Stimulated activated CD8-positive, alpha-beta memory T cell treated with anti-CD3 and anti-CD28 coated beads, Interleukin-7, amount 100 ng/mL, for 1 hour (primary cell): ENCODE results near the gene LPGAT1.

ENCODE experiments used
- DNase-seq, 2 donors: peaks; one replicate each; pipeline ENCODE4 v3.0.0-alpha.2; 2020; ENCODE audit warnings: low read depth in 2 of 2

The LPGAT1 gene

GRCh38 chr1:211828584-211829342 lies 1.8 kb downstream of the LPGAT1 start:
- no peak for DNase-seq

DNA sequence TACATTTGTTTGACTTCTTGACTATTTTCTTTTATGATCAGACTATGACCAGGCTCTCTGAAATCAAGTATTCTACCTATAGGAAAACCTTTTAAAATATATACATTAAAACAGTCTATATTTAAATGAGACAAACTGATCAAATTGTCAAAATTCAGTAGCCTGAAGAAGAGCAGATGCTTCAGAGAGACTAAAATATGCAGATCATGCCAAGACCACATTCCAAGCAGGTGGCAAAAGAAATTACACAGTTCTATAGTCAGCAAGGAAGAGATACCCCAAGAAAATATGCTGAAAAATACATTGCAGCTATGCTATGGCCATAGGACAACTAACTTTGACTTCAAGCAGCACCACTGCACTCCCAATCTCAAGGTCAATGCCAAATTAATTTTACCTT lies 3.5 kb downstream of the LPGAT1 start:
- DNase-seq: no peak

DNA sequence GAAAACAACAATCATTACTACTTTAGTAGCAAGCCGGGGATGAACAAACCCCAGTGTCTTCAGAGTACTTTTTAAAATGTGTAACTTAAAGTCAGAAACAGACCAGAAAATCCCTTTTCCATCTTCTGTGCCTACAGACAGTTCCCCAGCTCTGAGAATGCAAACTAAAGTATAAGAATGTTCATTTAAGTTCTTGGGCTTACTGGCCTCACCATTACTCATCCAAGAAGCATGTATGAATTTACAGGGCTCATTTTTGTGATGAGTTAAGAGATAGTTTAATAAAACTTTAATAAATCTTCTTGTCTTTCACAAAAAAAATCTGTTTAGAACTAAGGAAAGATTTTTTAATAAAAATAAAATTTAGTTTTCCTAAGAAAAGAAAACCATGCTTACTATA lies 4.6 kb downstream of the LPGAT1 start:
- DNase-seq: no peak

DNA sequence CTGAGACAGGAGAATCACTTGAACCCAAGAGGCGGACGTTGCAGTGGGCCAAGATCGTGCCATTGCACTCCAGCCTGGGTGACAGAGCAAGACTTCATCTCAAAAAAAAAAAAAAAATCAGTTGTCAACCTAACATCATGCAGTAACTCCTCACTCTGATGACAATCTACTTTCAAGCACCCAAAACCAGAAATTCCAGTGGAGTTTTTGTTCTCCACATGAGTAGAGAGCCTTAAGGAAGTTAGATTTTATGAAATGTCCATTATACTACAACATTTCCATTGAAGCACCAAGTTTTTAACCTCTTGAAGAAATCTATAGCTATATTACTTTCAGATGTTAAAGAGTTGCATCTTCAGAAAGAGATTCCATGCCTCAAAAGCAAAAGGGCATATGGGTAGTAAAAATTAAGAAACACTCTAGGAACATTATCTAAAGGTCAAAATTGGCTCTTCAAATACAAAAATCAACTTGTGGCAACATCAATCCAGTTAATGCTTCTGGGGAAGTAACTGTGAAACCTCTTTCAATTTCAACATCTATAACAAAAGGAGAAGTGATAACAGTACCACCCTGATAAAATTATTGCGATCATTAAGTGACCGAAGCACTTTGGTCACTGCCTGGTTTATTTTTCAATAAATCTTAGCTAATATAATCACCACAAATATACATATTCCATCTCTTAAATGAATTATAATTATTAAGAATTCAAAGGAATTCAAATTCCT lies 7.7 kb downstream of the LPGAT1 start:
- DNase-seq: no peak

- no peak for DNase-seq
Measured at GRCh38 chr1:211816586-211816985, 14.0 kb downstream of the LPGAT1 start.

DNA sequence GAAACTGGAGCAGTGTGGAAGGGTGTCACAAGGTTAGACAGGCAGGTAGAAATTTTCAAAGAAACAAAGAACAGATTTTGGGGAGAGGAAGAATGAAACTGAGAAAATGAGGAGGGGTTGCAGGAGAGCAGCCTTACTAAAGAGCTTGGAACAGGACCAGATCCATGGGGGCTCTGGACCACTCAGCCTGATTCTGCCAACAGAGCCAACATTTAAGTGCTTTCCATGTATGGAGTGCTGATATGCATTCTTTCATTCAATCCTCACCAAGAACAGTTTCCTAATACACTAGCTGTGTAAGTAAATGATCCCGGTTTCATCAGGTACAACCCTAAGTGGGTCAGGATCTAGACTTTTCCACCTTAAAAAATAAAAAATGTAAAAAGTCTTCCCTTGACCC lies 16.2 kb downstream of the LPGAT1 start:
- DNase-seq: no peak

DNA sequence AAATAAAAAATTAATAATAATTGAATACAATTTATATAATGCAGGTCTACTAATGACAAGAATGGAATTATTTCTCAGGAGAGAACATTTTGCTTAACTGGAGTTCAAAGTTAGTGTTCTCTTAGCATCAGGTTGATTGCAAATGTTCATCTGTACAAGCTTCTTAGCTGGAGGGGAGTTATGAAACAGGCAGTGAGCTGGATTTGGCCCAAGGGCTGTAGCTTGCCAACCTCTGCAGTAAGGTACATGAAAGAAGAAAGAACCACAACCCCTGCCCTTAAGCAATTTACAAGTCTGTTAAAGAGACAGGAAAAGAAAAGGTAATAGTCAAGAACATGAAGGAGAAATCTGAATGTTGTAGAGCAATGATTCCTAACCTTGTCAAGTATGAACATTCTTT lies 17.0 kb downstream of the LPGAT1 start:
- DNase-seq: no peak

DNA sequence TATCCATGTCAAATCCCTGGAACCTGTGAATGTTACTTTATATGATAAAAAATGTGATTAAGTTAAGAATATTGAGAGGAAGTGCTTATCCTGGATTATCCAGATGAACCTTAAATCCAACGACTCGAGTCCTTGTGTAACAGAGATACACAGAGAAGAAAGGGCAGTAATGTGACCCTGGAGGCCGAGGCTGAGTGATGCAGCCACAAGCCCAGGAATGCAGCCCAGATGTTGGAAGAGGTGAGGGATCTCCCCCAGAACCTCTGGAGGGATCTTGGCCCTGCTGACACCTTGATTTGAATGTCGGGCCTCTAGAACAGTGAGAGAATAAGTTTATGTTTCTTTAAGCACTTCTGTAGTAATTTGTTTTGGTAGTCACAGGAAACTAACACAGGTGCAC lies 18.0 kb downstream of the LPGAT1 start:
- no peak for DNase-seq

GRCh38 chr1:211811848-211812247 lies 18.7 kb downstream of the LPGAT1 start:
- no peak for DNase-seq

GRCh38 chr1:211811126-211811525 lies 19.4 kb downstream of the LPGAT1 start:
- DNase-seq: no peak

DNA sequence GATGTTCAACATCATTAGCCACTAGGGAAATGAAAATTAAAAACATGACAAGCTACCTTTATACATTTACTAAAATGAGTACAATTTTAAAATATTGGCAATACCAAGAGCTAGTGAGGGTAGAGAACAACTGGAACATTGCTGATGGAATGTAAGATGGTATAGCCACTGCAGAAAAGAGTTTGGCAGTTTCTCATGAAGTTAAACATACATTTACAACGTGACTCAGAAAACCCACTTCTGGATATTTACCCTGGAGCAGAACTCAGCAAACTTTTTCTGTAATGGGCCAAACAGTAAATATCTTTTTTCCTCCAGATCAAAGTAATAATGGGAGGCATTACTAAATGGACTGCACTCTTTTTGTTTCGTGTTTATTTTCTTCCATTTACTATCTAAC lies 22.1 kb downstream of the LPGAT1 start:
- DNase-seq: no peak

DNA sequence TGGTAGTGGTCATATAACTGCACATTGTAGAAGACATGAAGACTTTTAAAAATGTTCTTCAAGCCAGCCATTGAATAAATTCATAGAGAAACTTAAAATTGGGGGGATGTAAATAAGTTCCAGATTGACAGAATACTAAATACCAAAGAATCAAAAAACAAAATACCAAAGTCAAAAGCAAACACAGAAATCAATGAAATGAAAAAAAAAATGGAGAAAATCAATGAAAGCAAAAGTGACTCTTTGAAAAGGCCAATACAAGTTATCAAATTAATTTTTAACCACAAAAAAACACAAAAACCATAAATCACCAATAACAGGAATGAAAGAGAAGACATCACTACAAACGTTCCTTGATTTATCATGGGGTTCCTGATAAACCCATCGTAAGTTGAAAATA lies 25.6 kb downstream of the LPGAT1 start:
- DNase-seq: no peak

DNA sequence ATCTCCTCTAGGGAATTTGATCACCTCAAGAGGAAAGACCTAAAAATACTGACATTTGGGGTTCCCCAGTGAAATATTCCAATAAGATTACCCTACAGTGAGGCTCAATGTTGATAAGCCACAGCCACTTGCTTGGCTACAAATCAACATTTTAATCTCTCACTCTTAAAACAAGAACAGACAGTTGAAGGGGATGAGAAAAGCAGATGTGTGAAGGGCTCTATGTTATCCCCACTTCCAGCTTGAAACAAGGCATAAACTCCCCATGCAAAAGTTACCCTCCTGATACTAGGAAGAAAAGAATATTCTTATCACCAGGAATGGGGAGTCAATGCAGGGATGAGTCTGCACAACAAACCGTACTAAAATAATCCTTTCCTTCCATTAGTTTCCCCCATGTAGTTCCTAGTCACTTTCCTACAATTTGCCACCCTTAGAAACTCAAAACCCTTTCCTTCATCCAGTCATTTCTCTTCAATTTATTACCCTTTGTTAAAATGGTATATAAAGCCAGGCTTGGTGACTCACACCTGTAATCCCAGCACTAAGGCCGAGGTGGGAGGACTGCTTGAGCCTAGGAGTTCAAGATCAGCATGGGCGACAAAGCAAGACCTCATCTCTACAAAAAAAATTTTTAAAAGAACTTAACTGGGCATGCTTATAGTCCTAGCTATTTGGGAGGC lies 29.5 kb downstream of the LPGAT1 start:
- DNase-seq: no peak

DNA sequence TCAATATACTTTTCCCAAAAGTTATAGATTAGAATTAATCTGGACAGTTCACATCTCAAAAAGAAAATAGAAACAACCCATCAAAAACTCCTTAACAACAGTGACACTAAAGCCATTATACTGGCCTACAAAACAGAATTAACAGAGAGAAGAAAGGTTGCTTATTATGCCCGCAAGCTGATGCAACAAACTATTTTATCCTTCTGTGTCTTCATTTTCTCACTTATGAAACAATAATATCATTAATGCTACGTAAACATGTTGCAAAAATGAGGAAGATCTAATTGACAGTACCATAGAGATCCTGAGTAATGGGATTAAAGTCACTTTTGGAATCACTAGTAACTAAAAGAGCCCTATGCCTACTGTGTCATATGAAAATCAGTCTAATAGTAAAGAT lies 32.6 kb downstream of the LPGAT1 start:
- no peak for DNase-seq

DNA sequence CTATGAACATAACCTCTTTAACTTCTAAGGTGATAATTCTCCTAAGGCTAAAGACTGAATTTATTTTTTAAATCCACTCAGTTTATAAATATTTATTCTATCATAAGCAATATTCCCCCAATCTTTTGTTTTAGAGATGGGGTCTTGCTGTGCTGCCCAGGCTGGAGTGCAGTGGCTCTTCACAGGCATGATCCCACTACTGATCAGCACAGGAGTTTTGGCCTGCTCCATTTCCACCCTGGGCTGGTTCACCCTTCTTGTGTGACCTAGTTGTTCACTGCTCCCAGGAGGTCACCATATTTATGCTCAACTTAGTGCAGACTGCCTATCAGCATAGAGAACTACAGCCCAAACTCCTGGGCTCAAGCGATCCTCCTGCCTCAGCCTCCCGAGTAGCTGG lies 38.6 kb downstream of the LPGAT1 start:
- DNase-seq: no peak

DNA sequence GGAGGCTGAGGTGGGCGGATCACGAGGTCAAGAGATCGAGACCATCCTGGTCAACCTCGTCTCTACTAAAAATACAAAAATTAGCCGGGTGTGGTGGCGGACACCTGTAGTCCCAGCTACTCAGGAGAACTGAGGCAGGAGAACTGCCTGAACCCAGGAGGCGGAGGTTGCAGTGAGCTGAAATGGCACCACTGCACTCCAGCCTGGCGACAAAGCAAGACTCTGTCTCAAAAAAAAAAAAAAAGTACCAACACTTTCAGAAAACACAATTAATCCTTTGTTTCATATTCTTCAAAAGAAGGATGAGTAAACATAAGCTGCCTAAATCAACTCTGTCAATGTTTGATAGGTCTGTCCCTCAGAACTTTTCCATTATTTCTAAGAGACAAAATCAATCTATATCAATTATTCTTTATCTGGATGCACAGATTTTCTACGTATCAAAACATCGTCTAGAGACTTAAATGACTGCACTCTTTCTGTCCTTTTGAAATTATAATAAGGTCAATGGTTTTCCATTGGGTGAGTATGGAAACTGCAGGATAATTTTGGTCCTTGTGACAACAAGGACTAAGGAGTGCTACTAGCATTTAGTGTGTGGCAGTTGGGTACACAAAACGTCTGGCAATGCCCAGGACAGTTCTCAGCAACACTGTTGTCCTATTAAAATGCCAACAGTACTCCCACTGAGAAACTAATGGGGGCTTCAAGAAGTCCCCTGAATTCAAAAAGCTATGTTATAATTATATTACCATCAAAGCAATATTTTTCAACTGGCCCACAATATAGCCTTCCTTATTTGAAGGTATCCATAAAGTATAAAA lies 40.7 kb downstream of the LPGAT1 start:
- no peak for DNase-seq

DNA sequence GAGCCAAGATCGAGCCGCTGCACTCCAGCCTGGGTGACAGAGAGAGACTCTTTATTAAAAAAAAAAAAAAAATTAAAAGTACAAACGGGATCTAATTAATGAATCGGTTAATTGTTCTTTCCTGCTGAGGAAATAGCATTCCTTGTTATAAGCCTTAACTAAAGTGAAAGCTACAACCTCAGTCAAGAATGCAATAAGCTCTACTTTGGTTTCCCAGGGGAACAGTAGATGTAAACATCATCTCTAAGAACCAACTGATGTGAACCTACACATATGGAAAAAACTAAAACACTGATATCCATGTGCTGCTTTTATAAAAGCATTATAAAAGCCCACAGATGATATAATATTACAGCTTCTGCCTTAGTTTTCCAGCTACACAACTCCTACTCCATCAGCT lies 41.9 kb downstream of the LPGAT1 start:
- no peak for DNase-seq

DNA sequence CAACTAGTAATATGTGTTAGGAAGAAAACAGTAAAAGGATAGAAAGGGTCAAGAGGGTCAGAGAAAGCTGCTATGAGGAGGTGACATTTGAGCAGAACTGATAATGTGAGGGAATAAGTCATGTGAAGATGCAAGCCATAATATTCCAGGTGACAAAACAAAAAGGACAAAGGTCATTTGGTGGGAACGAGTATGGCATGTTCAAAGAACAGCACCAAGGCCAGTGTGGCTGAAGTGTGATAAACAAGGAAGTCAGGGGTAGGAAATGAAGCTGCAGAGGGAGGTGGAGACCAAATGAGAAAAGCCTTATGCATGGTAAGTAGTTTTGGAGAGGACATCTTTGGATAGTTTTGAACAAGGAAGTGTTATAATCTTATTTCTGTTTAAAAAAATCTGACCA lies 46.7 kb downstream of the LPGAT1 start:
- no peak for DNase-seq

GRCh38 chr1:211783266-211783665 lies 47.3 kb downstream of the LPGAT1 start:
- DNase-seq: no peak

GRCh38 chr1:211781260-211781659 lies 49.3 kb downstream of the LPGAT1 start:
- DNase-seq: no peak

GRCh38 chr1:211775170-211775569 lies 55.4 kb downstream of the LPGAT1 start:
- DNase-seq: no peak

DNA sequence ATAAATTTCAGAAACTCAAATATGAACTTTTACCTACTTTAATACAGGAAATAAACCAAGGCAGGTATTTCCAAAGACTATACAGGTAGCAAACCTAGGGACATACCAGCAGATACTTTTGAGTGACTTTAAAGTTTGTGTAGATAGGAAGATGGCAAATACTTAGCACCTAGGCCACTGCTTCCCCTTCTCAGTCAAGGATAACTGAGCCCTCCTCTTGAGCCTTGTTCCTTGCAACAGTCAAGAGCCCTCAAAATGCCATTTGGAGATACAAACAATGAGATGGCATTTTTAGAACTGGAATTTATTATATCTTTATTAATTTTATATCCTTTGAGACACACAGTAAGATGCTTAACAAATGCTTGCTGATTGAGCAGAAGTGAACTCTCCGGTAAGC lies 65.9 kb downstream of the LPGAT1 start:
- DNase-seq: no peak
